ENCODE data around the gene PRDM8.

DNA sequence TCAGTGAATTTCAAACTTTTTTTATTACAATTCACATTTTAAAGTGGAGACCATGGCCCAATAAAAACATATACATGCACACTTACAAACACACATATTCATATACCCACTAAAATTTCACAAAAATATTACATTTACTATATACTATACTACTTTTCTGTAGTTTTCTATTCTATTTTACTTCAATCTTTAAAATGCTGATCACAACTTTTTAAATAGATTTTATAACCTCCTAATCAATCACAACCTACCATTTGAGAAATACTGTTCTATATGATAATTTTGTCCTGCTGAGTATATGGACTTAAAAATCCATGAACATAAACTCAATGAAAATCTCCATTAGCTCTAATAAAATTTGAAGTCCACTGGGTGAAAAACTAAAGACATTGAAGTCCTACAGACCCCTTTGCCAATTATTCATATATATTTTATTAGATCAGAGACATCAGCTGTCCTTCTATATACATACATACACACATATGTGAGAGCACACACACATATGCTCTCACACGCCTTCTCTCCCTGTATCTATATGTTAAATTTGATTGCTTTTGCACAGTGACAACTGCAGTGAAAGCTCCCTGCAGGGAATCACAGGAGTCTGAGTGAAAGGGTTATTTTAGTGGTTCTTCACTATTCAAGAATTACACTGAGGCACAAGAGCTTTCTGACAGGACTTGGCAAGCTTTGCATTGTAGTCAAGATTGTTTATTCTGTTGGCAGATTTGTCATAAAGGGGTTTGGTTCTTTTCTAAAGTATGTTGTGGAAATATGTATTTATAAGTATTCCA lies 46.7 kb upstream of the PRDM8 start:
- no peak for TF ChIP-seq SUZ12 (IDR thresholded peaks at IDR 0.05; ENCODE audit: extremely low read depth, insufficient read depth, insufficient read length)
- TF ChIP-seq ZNF274 (IDR thresholded peaks at IDR 0.05; ENCODE audit: low read depth, low read length), result no peak

Data from NT2/D1 (cell line).